ENCODE measurements around the gene THSD4.
A peak's percentile ranks its signal among the peaks of the same experiment; 100 is the strongest.

Gene THSD4

GRCh38 chr15:71777216-71777943, 662.1 kb downstream of the THSD4 start:
- DNase-seq: no peak

DNA sequence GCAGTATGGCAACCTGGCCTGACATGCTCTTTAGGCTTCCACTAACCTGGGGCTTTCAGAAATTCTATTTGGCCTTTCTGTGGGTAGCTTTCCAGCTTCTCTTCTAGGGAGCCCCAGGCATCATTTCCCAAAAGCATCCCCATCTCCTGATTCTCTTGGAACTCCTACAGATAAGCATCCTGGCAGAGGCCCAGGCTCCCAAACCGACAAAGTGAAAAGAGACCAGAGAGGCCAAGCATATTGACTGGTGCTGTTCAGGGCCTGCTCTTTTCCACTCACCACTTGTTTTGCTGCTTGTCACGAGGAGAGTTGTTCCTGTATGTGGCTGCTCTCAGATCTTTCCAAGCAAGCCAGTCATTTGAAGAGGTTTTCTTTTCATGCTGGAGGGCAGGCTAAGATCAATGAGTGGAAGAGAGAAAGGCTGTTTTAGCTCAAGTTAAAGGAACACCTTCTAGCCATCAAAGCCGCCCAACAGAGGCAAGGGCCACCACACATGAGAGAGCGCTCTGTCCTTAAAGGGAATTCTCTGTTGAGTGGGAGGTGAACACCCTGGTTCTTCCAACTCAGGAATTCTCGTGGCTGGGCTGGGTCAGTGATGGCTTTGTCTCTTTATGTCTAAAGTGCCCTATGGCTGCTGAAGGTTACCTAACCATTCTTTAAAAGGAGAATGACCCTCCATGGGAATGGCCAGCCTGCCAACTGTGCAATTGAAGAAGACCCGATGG, 664.0 kb downstream of the THSD4 start:
- DNase-seq: no peak

DNA sequence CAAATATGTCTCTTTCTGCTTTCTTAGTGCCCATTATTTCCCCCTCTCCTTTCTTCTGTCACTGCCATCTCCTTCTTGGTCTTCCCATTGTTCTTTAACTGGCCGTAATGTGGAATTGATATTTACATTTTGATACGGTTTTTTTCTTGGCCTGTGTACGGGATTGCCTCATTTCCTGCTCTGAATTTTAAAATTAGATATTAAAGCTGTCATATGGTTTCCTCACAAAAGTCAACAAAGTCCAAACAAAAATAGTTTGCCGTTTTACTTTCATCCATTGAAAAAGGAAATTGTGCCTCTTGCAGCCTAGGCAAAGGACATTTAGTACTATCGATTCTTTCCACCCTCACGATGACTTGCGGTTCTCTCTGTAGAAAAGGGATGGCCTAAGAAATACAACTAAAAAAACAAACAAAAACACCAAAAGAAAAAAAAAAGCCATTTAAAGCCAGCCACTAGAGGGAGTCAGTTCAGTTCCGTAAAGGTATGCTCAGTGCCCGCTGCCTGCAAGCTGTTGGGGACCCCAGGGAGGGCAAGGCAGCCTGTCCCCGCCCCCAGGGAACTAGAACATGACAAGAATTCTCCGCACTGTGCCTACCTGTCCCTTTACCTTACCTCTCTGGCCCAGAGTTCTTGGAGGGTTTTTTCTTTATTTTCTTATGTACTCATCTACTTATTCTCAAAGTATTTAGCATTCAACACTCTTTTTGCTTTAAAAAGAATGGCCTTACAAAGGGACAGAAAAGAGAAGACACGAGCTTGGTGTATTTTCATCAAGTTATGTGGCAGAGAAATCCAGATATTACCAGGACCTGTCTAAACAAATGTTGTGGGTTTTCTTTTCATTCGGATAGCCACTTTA, 665.1 kb downstream of the THSD4 start:
- DNase-seq: peak; percentile 75

DNA sequence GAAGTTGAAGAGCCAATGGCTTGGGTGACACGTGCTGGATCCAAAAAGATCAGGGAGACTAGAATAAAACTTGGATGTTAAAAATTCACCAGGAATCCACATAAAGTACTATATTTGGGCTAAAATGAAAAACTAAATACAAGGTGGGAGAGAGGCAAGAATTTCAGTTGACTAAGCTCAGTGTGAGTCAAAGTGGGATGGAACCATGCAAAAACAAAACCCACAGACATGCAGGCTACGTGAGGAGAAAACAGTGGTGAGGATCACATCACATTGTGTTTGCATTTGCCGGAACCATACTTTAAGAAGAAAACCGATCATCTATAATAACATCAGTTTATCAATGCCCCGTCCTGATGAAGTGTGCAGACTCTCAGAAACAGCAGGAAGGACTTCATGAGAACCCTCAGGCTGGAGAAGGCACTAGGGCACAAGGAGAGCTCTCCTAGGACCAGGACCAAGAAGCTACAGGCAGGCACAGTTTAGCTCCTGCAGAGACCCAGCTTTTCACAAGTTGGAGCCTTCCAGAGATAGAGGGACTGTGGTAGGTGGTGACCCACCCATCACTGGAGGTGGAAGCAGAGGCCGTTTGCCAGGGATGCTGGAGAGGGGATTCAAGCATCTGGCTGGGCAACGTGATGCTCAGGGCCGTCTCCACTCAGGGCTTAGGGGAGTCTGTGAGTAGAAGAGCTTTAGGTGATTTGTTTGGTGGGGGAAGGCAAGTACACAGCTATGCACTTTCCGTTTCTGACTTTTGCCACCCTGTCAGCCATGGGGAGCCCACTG, 666.1 kb downstream of the THSD4 start:
- DNase-seq: peak; percentile 77

- no peak for DNase-seq
Measured at GRCh38 chr15:71781965-71782265, 666.6 kb downstream of the THSD4 start.

- DNase-seq: no peak
Measured at GRCh38 chr15:71782422-71783165, 667.3 kb downstream of the THSD4 start.

- DNase-seq: peak; percentile 25
Measured at GRCh38 chr15:71784719-71785118, 669.4 kb downstream of the THSD4 start.

DNA sequence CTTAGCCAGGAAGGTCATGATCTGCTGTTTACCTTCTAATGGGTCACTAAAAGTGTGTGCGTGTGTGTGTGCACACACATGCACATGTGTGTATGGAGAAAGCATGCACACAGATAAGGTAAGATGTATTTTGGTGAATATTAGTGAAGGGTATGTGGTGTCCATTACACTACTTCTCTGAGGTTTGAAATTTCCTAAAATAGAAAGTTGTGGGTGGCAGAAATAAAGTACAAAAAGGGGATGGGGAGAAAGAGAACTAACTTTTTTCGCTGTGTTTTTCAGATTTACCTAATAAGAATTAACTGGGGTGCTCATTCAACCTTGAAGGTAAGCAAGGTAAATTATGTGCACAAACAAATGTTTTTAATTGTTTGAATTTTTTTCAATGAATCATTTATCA, 670.7 kb downstream of the THSD4 start:
- no peak for DNase-seq

DNA sequence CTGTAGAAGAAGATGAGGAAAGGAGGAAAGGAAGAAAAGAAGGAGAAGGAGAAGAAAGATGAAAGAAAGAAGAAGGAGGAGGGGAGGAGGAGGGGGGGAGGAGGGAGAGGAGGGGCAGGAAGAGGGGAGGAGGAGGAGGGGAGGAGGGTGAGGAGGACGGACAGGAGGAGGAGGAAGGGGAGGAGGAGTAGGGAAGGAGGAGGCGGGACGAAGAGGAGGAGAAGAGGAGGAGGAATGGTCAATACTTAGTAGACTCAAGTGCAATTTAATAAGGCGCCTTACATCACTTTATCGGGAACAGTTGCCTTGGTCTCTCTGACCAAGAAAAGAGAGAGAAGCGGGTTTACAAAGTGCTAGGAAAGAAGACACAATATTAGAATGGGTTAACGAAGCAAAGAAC, 671.4 kb downstream of the THSD4 start:
- no peak for DNase-seq

- DNase-seq: no peak
Measured at GRCh38 chr15:71788646-71789579, 673.6 kb downstream of the THSD4 start.

- no peak for DNase-seq
Measured at GRCh38 chr15:71789616-71790015, 674.3 kb downstream of the THSD4 start.

DNA sequence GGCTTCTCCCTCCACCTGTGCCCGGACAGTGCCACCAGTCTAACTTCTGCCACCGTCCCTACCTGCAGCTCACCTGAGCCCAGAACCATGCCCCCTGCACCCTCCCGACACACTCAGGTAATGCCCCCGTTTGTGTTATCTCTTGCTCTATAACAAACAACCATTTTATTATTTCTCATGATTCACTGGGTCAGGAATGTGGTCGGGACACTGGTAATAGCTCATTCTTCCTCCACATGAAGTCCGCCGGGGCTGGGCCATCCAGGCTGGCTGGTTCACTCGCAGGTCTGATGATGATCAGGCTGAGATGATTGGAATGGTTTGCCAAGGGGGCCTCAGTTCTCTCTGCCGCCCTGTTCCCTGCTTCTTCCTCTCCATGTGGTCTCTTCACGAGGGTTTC, 674.8 kb downstream of the THSD4 start:
- no peak for DNase-seq

DNA sequence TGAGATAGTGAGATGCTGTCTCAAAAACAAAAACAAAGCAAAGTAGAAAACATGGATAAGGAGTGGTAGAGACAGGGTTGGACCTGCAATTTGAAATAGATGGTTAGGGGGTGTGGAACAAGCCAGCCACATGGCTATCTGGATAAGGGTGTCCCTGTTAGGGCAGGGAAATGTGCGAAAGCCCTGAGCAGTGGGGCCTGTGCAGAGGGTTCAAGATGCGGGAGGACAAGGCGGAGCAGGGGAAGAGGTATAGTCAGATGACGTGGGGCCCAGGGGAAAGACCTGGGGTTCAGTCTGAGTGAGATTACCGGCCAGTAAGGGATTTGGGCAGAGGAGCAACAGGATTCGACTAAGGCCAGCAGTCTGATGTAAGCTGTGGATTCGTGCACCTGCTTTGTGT, 676.7 kb downstream of the THSD4 start:
- DNase-seq: no peak

DNA sequence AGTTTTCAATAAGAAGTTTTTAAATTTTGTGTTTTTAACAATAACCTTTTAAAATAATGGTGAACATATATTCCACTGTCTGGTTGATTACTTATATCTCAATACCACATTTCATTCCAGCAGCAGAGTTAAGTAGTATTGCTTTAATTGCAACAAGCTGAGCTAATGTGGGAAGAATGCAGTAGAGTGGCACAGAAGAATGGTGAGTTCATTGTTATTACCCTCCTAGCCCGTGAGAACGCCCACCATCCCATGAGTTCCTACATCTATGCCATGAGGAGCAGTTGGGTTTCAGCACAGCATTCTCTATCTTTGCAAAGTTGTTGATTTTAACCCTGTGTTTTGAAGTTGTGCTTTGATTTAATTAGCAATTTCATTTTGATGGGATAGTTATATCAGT, 677.2 kb downstream of the THSD4 start:
- DNase-seq: no peak

- no peak for DNase-seq
Measured at GRCh38 chr15:71798641-71799040, 683.4 kb downstream of the THSD4 start.

DNA sequence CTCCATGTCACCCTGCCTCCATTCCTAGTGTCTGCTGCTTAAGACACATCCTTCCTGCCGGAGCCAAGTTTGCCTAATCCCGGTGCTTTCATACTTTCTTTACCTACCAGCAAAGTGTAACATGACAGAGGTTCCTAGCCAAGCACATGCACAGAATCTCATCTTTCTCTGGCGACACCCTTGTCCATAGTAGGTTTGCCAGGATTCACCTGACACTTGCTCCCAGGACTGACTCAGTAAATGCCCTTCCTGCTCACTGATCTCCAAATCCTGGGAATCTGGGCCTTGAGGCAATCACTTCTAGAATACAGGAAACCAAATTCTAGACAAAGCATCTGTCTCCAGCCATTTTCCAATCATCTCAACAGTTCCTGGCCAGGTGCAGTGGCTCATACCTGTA, 684.9 kb downstream of the THSD4 start:
- DNase-seq: no peak

DNA sequence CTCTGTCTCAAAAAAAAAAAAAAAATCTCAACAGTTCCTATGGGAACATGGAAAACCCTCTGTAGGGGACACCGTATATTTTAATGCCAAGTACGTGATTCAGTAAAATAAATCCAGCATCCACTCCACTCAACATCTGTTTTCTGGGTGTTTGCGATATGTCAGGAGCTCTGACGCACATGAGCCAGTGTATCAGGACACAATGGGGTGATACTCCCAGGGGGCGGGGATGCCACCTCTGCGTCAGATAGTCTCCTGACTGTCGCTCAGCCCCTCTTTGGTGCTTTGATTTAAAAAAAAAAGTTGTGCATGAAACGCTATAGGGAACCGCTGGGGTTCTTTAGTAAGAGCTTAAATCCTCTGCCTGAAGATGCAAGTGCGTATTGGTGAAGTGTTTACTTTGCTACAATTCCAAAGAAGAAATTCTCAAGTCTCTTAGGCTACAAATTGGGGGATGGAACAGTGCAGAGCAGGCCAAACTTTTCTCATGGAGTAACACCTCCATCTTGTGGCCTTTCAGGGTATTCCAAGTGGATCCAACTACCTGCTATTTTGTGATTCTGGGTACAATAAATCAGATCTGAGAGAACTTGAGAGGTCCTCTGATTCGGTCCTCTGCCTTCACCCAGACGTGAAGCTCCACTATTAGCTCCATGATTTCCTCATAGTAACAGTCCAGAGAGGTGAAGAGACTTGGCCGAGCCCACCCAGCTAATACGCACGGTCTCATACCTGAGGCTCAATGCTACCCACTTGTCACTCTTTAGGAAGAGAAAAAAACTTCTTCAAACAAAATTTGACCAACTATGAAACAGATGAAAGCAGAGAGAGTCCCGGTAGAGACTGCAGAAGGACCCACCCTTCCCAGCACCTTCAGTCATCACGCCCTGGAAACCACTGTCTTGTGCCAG, 685.8 kb downstream of the THSD4 start:
- peak; percentile 56 for DNase-seq

DNA sequence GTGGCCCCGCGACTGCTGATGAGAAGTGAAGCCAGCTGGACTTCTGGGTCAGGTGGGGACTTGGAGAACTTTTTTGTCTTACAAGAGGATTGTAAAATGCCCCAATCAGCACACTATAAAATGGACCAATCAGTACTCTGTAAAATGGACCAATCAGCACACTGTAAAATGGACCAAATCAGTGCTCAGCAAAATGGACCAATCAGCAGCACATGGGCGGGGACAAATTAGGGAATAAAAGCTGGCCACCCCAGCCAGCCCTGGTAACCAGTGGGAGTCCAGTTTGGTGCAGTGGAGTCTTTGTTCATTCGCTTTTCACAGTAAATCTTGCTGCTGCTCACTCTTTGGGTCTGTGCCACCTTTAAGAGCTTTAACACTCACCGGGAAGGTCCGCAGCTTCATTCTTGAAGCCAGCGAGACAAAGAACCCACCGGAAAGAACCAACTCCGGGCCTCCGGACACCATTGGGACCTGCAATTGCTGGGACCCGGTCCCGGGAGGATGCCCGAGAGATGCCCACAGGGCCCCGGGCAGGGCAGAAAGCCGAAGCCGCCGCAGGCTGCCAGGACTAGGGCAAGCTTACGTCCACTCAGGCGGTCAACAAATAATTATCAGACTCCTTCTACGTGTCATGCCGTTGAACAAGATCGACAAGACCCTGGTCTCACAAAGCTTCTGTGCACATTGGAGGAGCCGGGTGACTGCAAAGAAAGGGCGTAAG, 686.8 kb downstream of the THSD4 start:
- no peak for DNase-seq

DNA sequence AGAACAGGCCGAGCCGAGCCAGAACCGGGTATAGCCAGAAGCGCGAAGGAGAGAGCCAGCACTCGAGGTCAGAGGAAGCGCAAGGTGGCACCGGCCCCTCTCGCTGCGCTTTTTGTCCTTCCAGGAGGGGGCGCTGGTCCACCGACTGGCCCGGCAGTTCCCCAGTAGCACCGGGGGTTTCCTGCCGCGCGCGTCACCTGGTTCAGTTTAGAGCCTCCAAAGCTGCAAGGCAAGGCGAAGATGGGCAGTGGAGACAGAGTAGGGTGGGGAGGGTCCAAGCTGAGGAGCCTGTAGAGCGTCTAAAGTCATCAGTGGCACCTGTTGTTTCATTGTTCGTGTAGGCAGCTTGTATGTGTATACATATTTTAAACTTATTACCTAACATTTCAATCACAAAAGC, 687.5 kb downstream of the THSD4 start:
- DNase-seq: peak; percentile 53

Data from activated CD4-positive, alpha-beta T cell treated with anti-CD3 and anti-CD28 coated beads, Interleukin-10, Interleukin-2, amounts not matched to agents 100 ng/mL and 50 ng/mL, durations not matched to agents 16 hours and 8 hours (primary cell).